Measurements from ENCODE around the gene ZNF263. TPM values are rescaled to one million over a fixed set of nuclear protein-coding genes. Genes with fewer than 3 reads are reported as not detected.

ZNF263 gene
- total and polyA plus RNA-seq, 10 of the 15 experiments (the other 5 are each of a cell fraction or from before 2014, with no cell fraction given), result 4.7 to 45.6 (median 24.5) TPM

DNA sequence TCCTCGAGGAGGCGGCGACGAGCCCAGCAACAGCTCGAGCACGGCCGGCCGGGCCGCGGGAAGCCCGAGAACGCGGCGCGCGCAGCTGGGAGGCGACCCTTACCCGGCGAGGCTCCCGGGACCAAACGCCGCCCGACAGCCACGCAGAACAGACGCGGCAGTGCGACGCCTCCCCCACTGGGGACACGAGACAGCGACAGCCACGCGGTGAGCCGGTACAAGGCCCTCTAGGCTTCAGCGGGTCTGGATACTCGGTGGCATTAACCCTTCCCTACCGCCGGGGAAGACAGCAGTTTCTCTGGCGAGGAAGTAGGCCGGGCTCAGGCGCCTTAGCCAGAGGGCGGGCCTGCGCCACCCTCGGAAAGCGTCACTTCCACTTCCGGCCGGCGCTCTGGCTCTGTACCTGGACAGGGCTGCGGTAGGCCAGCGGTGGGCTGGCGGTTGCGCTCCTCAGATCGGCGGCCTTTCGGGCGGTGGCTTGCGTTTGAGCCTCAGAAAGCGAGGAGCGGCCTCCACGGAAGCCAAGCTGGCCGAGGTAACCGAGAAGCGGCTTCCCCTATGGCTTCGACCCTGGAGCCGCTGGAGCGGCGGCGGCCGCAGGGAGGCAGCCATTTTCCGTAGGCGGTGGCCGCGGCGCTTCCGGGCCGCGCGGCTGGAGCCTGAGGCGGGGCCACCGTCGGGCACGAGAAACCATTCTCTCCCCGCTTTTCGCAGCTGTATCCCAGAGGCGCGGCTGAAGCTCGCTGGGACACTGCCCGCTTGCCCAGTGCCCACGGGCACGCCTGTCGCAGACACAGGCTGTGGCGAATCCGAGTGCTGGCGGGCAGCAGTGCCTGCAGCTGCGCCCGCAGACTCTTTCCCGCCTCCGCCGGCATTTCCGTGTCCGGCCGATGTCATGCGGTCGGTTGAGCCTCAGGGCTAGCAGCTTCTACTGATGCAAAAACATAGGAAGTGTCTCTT lies 22.1 kb downstream of the ZNF263 start, which contains the start of the genes TIGD7 and ZNF75A (continued):
- TF ChIP-seq, protein P1, sequence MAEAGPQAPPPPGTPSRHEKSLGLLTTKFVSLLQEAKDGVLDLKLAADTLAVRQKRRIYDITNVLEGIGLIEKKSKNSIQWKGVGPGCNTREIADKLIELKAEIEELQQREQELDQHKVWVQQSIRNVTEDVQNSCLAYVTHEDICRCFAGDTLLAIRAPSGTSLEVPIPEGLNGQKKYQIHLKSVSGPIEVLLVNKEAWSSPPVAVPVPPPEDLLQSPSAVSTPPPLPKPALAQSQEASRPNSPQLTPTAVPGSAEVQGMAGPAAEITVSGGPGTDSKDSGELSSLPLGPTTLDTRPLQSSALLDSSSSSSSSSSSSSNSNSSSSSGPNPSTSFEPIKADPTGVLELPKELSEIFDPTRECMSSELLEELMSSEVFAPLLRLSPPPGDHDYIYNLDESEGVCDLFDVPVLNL (IDR thresholded peaks at IDR 0.05; ENCODE audit: low read depth, low read length), result no peak
- no peak for TF ChIP-seq HDAC6 (IDR thresholded peaks at IDR 0.05; ENCODE audit: unreplicated experiment)
- TF ChIP-seq, protein P2, sequence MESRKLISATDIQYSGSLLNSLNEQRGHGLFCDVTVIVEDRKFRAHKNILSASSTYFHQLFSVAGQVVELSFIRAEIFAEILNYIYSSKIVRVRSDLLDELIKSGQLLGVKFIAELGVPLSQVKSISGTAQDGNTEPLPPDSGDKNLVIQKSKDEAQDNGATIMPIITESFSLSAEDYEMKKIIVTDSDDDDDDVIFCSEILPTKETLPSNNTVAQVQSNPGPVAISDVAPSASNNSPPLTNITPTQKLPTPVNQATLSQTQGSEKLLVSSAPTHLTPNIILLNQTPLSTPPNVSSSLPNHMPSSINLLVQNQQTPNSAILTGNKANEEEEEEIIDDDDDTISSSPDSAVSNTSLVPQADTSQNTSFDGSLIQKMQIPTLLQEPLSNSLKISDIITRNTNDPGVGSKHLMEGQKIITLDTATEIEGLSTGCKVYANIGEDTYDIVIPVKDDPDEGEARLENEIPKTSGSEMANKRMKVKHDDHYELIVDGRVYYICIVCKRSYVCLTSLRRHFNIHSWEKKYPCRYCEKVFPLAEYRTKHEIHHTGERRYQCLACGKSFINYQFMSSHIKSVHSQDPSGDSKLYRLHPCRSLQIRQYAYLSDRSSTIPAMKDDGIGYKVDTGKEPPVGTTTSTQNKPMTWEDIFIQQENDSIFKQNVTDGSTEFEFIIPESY (IDR thresholded peaks at IDR 0.05), result no peak
- peak; percentile 50 for TF ChIP-seq SP1 (IDR thresholded peaks at IDR 0.05; ENCODE audit: low read depth, low read length)
- TF ChIP-seq SPI1 (IDR thresholded peaks at IDR 0.05; ENCODE audit: borderline replicate concordance, insufficient read depth, low read depth, low read length), result peak; percentile 49; the same call in 1 of the 2 replicates
- TF ChIP-seq BACH1 (IDR thresholded peaks at IDR 0.05; ENCODE audit: borderline replicate concordance), result peak; percentile 16
- TF ChIP-seq EP300 (IDR thresholded peaks at IDR 0.05; ENCODE audit: borderline replicate concordance in 1 of 2, control insufficient read depth in 1 of 2, low read depth in 2 of 2, low read length in 2 of 2), result no peak
- TF ChIP-seq SUPT20H (IDR thresholded peaks at IDR 0.05; ENCODE audit: borderline replicate concordance, control insufficient read depth, low read depth, low read length), result no peak
- TF ChIP-seq FOS (IDR thresholded peaks at IDR 0.05; ENCODE audit: borderline replicate concordance, extremely low read depth, insufficient read length), result no peak
- peak; percentile 90 for TF ChIP-seq GATAD2B (conservative IDR thresholded peaks at IDR 0.05; ENCODE audit: low read depth)
- TF ChIP-seq ZNF24 (IDR thresholded peaks at IDR 0.05), result no peak
- TF ChIP-seq, protein P3, sequence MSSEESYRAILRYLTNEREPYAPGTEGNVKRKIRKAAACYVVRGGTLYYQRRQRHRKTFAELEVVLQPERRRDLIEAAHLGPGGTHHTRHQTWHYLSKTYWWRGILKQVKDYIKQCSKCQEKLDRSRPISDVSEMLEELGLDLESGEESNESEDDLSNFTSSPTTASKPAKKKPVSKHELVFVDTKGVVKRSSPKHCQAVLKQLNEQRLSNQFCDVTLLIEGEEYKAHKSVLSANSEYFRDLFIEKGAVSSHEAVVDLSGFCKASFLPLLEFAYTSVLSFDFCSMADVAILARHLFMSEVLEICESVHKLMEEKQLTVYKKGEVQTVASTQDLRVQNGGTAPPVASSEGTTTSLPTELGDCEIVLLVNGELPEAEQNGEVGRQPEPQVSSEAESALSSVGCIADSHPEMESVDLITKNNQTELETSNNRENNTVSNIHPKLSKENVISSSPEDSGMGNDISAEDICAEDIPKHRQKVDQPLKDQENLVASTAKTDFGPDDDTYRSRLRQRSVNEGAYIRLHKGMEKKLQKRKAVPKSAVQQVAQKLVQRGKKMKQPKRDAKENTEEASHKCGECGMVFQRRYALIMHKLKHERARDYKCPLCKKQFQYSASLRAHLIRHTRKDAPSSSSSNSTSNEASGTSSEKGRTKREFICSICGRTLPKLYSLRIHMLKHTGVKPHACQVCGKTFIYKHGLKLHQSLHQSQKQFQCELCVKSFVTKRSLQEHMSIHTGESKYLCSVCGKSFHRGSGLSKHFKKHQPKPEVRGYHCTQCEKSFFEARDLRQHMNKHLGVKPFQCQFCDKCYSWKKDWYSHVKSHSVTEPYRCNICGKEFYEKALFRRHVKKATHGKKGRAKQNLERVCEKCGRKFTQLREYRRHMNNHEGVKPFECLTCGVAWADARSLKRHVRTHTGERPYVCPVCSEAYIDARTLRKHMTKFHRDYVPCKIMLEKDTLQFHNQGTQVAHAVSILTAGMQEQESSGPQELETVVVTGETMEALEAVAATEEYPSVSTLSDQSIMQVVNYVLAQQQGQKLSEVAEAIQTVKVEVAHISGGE (CRISPR knock-in tag; IDR thresholded peaks at IDR 0.05), result no peak
- TF ChIP-seq, protein P4, sequence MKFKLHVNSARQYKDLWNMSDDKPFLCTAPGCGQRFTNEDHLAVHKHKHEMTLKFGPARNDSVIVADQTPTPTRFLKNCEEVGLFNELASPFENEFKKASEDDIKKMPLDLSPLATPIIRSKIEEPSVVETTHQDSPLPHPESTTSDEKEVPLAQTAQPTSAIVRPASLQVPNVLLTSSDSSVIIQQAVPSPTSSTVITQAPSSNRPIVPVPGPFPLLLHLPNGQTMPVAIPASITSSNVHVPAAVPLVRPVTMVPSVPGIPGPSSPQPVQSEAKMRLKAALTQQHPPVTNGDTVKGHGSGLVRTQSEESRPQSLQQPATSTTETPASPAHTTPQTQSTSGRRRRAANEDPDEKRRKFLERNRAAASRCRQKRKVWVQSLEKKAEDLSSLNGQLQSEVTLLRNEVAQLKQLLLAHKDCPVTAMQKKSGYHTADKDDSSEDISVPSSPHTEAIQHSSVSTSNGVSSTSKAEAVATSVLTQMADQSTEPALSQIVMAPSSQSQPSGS (IDR thresholded peaks at IDR 0.05; ENCODE audit: low read length), result no peak
- TF ChIP-seq BHLHE40 (IDR thresholded peaks at IDR 0.05; ENCODE audit: borderline replicate concordance in 1 of 2, low read depth in 2 of 2, low read length in 1 of 2), result peak; percentile 36 to 78; a peak in 3 of 4 replicates
- TF ChIP-seq NFIC (IDR thresholded peaks at IDR 0.05; ENCODE audit: low read depth, low read length), result no peak
- TF ChIP-seq POU2F2 (IDR thresholded peaks at IDR 0.05; ENCODE audit: borderline replicate concordance, low read depth, low read length), result peak; percentile 75; the same call in 2 of the 3 replicates
- peak; percentile 20; the same call in 1 of the 2 replicates for TF ChIP-seq MXI1 (IDR thresholded peaks at IDR 0.05; ENCODE audit: low read depth, low read length)
- TF ChIP-seq PML (IDR thresholded peaks at IDR 0.05; ENCODE audit: low read length), result peak; percentile 91; the same call in 1 of the 2 replicates
- 0 out of 2 replicates have a peak, but pooled peaks have one; percentile 19 for TF ChIP-seq EED (IDR thresholded peaks at IDR 0.05; ENCODE audit: low read depth)
- TF ChIP-seq ATF7 (IDR thresholded peaks at IDR 0.05; ENCODE audit: low read depth), result no peak
